CD4-positive, alpha-beta T cell (primary cell): ENCODE results near the gene ADGRD1. TPM values are rescaled to one million over a fixed set of nuclear protein-coding genes. Genes with fewer than 3 reads are reported as not detected.

Source experiments
- ATAC-seq: fragments of 200-7000 bp; cut with Tn5 transposase; one replicate; pipeline ENCODE4 v1.10.0; 2022; ENCODE audit warnings: mild to moderate bottlenecking; ENCODE audit not compliant: poor library complexity
- CTCF ChIA-PET: fragments of 350-600 bp; sonication (Branson Sonifier 250); formaldehyde crosslinking; loops from one replicate; lab custom pipeline; 2021; ENCODE audit warnings: antibody characterized with exemption, inconsistent platforms; lab: Charles Lee
- POLR2A ChIA-PET: fragments of 350-600 bp; sonication (Branson Sonifier 250); formaldehyde crosslinking; loops from one replicate; lab custom pipeline; 2021; ENCODE audit warnings: antibody characterized with exemption, inconsistent platforms; lab: Charles Lee
- DNase-seq, 14 experiments: peaks; one replicate each; pipeline ENCODE4 v3.0.0-alpha.2; 2013 to 2020; ENCODE audit warnings: mixed read lengths in 2 of 14
- H3K27ac ChIP-seq, 2 donors: one replicate each; pipeline versions ENCODE4 v1.5.1 to v1.7.0; 2013; ENCODE audit warnings: low read length in 2 of 2, low read depth in 1 of 2, mild to moderate bottlenecking in 1 of 2
- H3K27me3 ChIP-seq, 2 experiments: 1 replicate in 1 of 2; 2 replicates in 1 of 2; pipeline versions ENCODE4 v1.6.1 to v1.7.0; 2013; ENCODE audit warnings: low read length in 2 of 2, control low read depth in 1 of 2, mild to moderate bottlenecking in 1 of 2, moderate library complexity in 1 of 2; ENCODE audit not compliant: insufficient read depth in 2 of 2, control insufficient read depth in 1 of 2
- H3K36me3 ChIP-seq: one replicate; pipeline ENCODE4 v1.6.1; 2013; ENCODE audit warnings: low read length, control low read depth; ENCODE audit not compliant: insufficient read depth
- H3K4me1 ChIP-seq: one replicate; pipeline ENCODE4 v1.6.1; 2013; ENCODE audit warnings: low read length, control low read depth; ENCODE audit not compliant: insufficient read depth
- H3K4me3 ChIP-seq: one replicate; pipeline ENCODE4 v1.5.1; 2013; ENCODE audit warnings: mild to moderate bottlenecking, low read length, moderate library complexity
- H3K9me3 ChIP-seq, 2 experiments: 1 replicate in 1 of 2; 2 replicates in 1 of 2; pipeline versions ENCODE4 v1.6.1 to v1.7.0; 2013; ENCODE audit warnings: low read length in 2 of 2, mild to moderate bottlenecking in 2 of 2, control low read depth in 1 of 2, moderate library complexity in 1 of 2; ENCODE audit not compliant: control insufficient read depth in 1 of 2, insufficient read depth in 1 of 2
- H3K27ac Mint-ChIP-seq: one replicate; pipeline ENCODE4 v1.8.0; 2020; ENCODE audit warnings: mixed read lengths
- H3K27me3 Mint-ChIP-seq: one replicate; pipeline ENCODE4 v1.8.0; 2021; ENCODE audit warnings: mixed read lengths
- H3K36me3 Mint-ChIP-seq: one replicate; pipeline ENCODE4 v1.8.0; 2021; ENCODE audit warnings: low read depth, mixed read lengths
- H3K4me1 Mint-ChIP-seq: one replicate; pipeline ENCODE4 v1.8.0; 2021; ENCODE audit warnings: low read depth, mixed read lengths
- H3K4me3 Mint-ChIP-seq: one replicate; pipeline ENCODE4 v1.8.0; 2020; ENCODE audit warnings: mild to moderate bottlenecking, mixed read lengths
- H3K9me3 Mint-ChIP-seq: one replicate; pipeline ENCODE4 v1.8.0; 2020; ENCODE audit warnings: mixed read lengths
- CTCF ChIP-seq: fragments of 200-600 bp; IDR thresholded peaks from one replicate; pipeline ENCODE4 v1.8.0; 2022; ENCODE audit warnings: antibody characterized with exemption, mild to moderate bottlenecking
- intact Hi-C, 2 experiments: fragments of 100-400 bp; cut with DNase I in 1 of 2; cut with micrococcal nuclease in 1 of 2; formaldehyde crosslinking; loops; one replicate each; pipeline versions ENCODE4 v1.15.1 to v1.9.0; 2023 to 2025; cut with DNase I, micrococcal nuclease
- total RNA-seq, 174 experiments: library from RNA in 2 of 174; stranded (reverse) in 2 of 174; gene quantifications; one replicate each; pipeline ENCODE4 v1.2.3 and lab custom pipeline; 2021 to 2026

The ADGRD1 gene
- total RNA-seq, 2 experiments from 2014 or later, result 0.22 TPM; not detected in 1

- no peak overlapping the region for H3K4me3 Mint-ChIP-seq
- no peaks in the 10 kb centered on the region for H3K9me3 ChIP-seq
- no peaks in the 10 kb centered on the region for H3K4me1 ChIP-seq
- ChIA-PET POLR2A (no interaction called here), CTCF (no interaction called here)
- TF ChIP-seq CTCF, result no peak
- no peaks in the 10 kb centered on the region for H3K9me3 Mint-ChIP-seq
- no peak overlapping the region for H3K4me3 ChIP-seq
- H3K36me3 Mint-ChIP-seq, result no peaks in the 10 kb centered on the region
- H3K27ac Mint-ChIP-seq, result no peak overlapping the region
- H3K27ac ChIP-seq, result no peak overlapping the region
- ATAC-seq (no peak), DNase-seq (no peak)
- peaks cover 52% of the 10 kb centered on the region for H3K27me3 Mint-ChIP-seq
- no peaks in the 10 kb centered on the region for H3K4me1 Mint-ChIP-seq
- intact Hi-C loops, result no loop called here
- peaks cover 2 to 4% of the 10 kb centered on the region in 2 experiments for H3K27me3 ChIP-seq
- H3K36me3 ChIP-seq, result no peaks in the 10 kb centered on the region
Observed at GRCh38 chr12:130984183-130985058, 30.7 kb downstream of the ADGRD1 start.

GRCh38 chr12:130987151-130987931, 33.6 kb downstream of the ADGRD1 start:
- POLR2A ChIA-PET, result no interaction called here
- no peak for TF ChIP-seq CTCF
- H3K36me3 ChIP-seq, result no peaks in the 10 kb centered on the region
- intact Hi-C loops, result no loop called here
- CTCF ChIA-PET, result interaction anchor here (0.5 kb wide), 1 partner anchor 10 kb away, joined by 3 read pairs; no protein-coding TSS in a partner anchor
- H3K4me1 ChIP-seq, result no peaks in the 10 kb centered on the region
- H3K9me3 ChIP-seq, result no peaks in the 10 kb centered on the region
- Mint-ChIP-seq H3K27me3 (peaks cover 66% of the 10 kb centered on the region), H3K4me1 (no peaks in the 10 kb centered on the region), H3K27ac (no peak overlapping the region), H3K4me3 (no peak overlapping the region), H3K9me3 (no peaks in the 10 kb centered on the region), H3K36me3 (no peaks in the 10 kb centered on the region)
- DNase-seq (no peak), ATAC-seq (no peak)
- H3K4me3 ChIP-seq, result no peak overlapping the region
- no peak overlapping the region for H3K27ac ChIP-seq
- H3K27me3 ChIP-seq, result peaks cover 0 to 4% of the 10 kb centered on the region in 2 experiments

- no peak overlapping the region for H3K27ac ChIP-seq
- TF ChIP-seq CTCF, result no peak
- Mint-ChIP-seq H3K27me3 (peaks cover 67% of the 10 kb centered on the region), H3K36me3 (no peaks in the 10 kb centered on the region), H3K4me3 (no peak overlapping the region), H3K9me3 (no peaks in the 10 kb centered on the region), H3K4me1 (no peaks in the 10 kb centered on the region), H3K27ac (no peak overlapping the region)
- CTCF ChIA-PET, result no interaction called here
- no peaks in the 10 kb centered on the region for H3K36me3 ChIP-seq
- ATAC-seq, result no peak
- intact Hi-C loops, result no loop called here
- no peaks in the 10 kb centered on the region for H3K9me3 ChIP-seq
- H3K27me3 ChIP-seq, result peaks cover 0 to 4% of the 10 kb centered on the region in 2 experiments
- H3K4me3 ChIP-seq, result no peak overlapping the region
- DNase-seq, result no peak
- POLR2A ChIA-PET, result no interaction called here
- no peaks in the 10 kb centered on the region for H3K4me1 ChIP-seq
Observed at GRCh38 chr12:130988261-130988660, 34.6 kb downstream of the ADGRD1 start.
